HepG2 (cell line): ENCODE measurements around the gene CYB5R3. TPM values are rescaled to one million over a fixed set of nuclear protein-coding genes. Genes with fewer than 3 reads are reported as not detected.
A peak's percentile ranks its signal among the peaks of the same experiment; 100 is the strongest.

Source experiments
- AKNA ChIP-seq: sonication (generic); formaldehyde crosslinking; IDR thresholded peaks from 2 replicates; pipeline ENCODE4 v1.4.0; 2020; ENCODE audit warnings: missing genetic modification reagents, borderline replicate concordance
- ARID2 ChIP-seq: sonication (generic); formaldehyde crosslinking; IDR thresholded peaks from 2 replicates; pipeline ENCODE4 v1.8.1; 2022; ENCODE audit warnings: mild to moderate bottlenecking, missing genetic modification reagents, borderline replicate concordance
- ATF3 ChIP-seq: sonication (generic); formaldehyde crosslinking; IDR thresholded peaks from 2 replicates; pipeline ENCODE4 v1.4.0; 2020; ENCODE audit warnings: missing genetic modification reagents
- CEBPZ ChIP-seq: IDR thresholded peaks from 2 replicates; pipeline ENCODE4 v1.6.1; 2012; ENCODE audit warnings: low read length, improper control_type of control experiment
- ETV5 ChIP-seq: IDR thresholded peaks from 2 replicates; pipeline ENCODE4 v1.6.1; 2018; ENCODE audit warnings: missing biosample characterization, missing genetic modification reagents, inconsistent platforms, borderline replicate concordance
- IRF1 ChIP-seq: sonication (generic); formaldehyde crosslinking; IDR thresholded peaks from 2 replicates; pipeline ENCODE4 v1.4.0; 2020; ENCODE audit warnings: low read depth, mild to moderate bottlenecking, missing genetic modification reagents
- KMT2B ChIP-seq: IDR thresholded peaks from 2 replicates; pipeline ENCODE4 v1.6.1; 2016; ENCODE audit warnings: missing genetic modification reagents, missing compliant biosample characterization
- NCOA5 ChIP-seq: sonication (generic); formaldehyde crosslinking; IDR thresholded peaks from 2 replicates; pipeline ENCODE4 v1.4.0; 2020; ENCODE audit warnings: missing genetic modification reagents
- NFIB ChIP-seq: sonication (generic); formaldehyde crosslinking; IDR thresholded peaks from 2 replicates; pipeline ENCODE4 v1.9.0; 2021; ENCODE audit warnings: missing genetic modification reagents, mild to moderate bottlenecking, borderline replicate concordance
- NR2F1 ChIP-seq, 2 experiments: fragments of 450-650 bp in 1 of 2; formaldehyde crosslinking in 1 of 2; IDR thresholded peaks; 2 replicates each; pipeline versions ENCODE4 v1.5.0 to v1.6.1; 2016 to 2020; ENCODE audit warnings: mild to moderate bottlenecking in 1 of 2, missing compliant biosample characterization in 1 of 2, missing genetic modification reagents in 1 of 2, moderate library complexity in 1 of 2
- PHF21A ChIP-seq: sonication (generic); formaldehyde crosslinking; IDR thresholded peaks from 2 replicates; pipeline ENCODE4 v1.5.0; 2020; ENCODE audit warnings: mild to moderate bottlenecking, missing genetic modification reagents
- PLRG1 ChIP-seq: fragments of 450-650 bp; conservative IDR thresholded peaks from 2 replicates; pipeline ENCODE4 v1.6.1; 2016
- POLR2A ChIP-seq, 2 experiments: IDR thresholded peaks; 2 replicates each; pipeline ENCODE4 v1.6.1; 2011; ENCODE audit warnings: low read depth in 2 of 2, low read length in 2 of 2, mild to moderate bottlenecking in 1 of 2, moderate library complexity in 1 of 2; ENCODE audit not compliant: insufficient read depth in 1 of 2
- ZBTB44 ChIP-seq: sonication (generic); formaldehyde crosslinking; IDR thresholded peaks from 2 replicates; pipeline ENCODE4 v1.4.0; 2020; ENCODE audit warnings: missing genetic modification reagents
- ZNF124 ChIP-seq: sonication (generic); formaldehyde crosslinking; IDR thresholded peaks from 2 replicates; pipeline ENCODE4 v1.4.0; 2020; ENCODE audit warnings: missing genetic modification reagents
- ZNF33B ChIP-seq: sonication (generic); formaldehyde crosslinking; IDR thresholded peaks from 2 replicates; pipeline ENCODE4 v1.5.1; 2020; ENCODE audit warnings: mild to moderate bottlenecking, missing genetic modification reagents
- ZNF34 ChIP-seq: sonication (generic); formaldehyde crosslinking; IDR thresholded peaks from 2 replicates; pipeline ENCODE4 v1.4.0; 2020; ENCODE audit warnings: mild to moderate bottlenecking, missing genetic modification reagents, borderline replicate concordance
- ZNF720 ChIP-seq: sonication (generic); formaldehyde crosslinking; IDR thresholded peaks from 2 replicates; pipeline ENCODE4 v1.4.0; 2020; ENCODE audit warnings: missing genetic modification reagents
- polyA plus RNA-seq, 8 experiments: library from polyadenylated mRNA; depleted of rRNA in 3 of 8; stranded (reverse) in 7 of 8; unstranded in 1 of 8; fragments of >200 nt; fragmentation: Illumina TruSeq in 4 of 8; extraction: Trizol in 4 of 8; gene quantifications; 2 replicates each; pipeline versions ENCODE4 v1.2.1 to v1.2.3, GENCODE V29; 2011 to 2016; ENCODE audit warnings: low read depth in 4 of 8, missing spikeins in 1 of 8, mixed read lengths in 1 of 8; ENCODE audit not compliant: insufficient read depth in 1 of 8
- total RNA-seq, 5 experiments: library from RNA; depleted of rRNA; stranded (reverse); fragments of >200 nt; fragmentation: Illumina TruSeq; extraction: Trizol; gene quantifications; 2 replicates each; pipeline ENCODE4 v1.2.3, GENCODE V29; 2016; ENCODE audit warnings: low read depth in 1 of 5

The CYB5R3 gene
- total and polyA plus RNA-seq, 2 of the 13 experiments (the other 11 are each of a cell fraction or from before 2014, with no cell fraction given): 32.4 to 305 TPM

- TF ChIP-seq ZNF720 (CRISPR knock-in tag) (no peak), NR2F1 (CRISPR knock-in tag; IDR thresholded peaks at IDR 0.05) (0 out of 4 replicates have a peak, but pooled peaks of 1 of the 2 experiments have one; percentile 30), NFIB (CRISPR knock-in tag) (no peak), ZNF34 (CRISPR knock-in tag) (no peak), NCOA5 (CRISPR knock-in tag) (no peak), POLR2A (IDR thresholded peaks at IDR 0.05; ENCODE audit: insufficient read depth in 1 of 2, low read depth in 2 of 2, low read length in 2 of 2) (peak; percentile 65 to 69), ATF3 (CRISPR knock-in tag) (no peak), ZBTB44 (CRISPR knock-in tag) (no peak), ZNF33B (CRISPR knock-in tag) (no peak), AKNA (CRISPR knock-in tag) (no peak), ARID2 (CRISPR knock-in tag) (no peak), KMT2B (CRISPR knock-in tag) (peak; percentile 65; the same call in 1 of the 2 replicates), ZNF124 (CRISPR knock-in tag) (peak; percentile 79), IRF1 (CRISPR knock-in tag) (no peak), PLRG1 (no peak), ETV5 (CRISPR knock-in tag) (peak; percentile 97), CEBPZ (no peak), PHF21A (peak; percentile 87)
Observed at GRCh38 chr22:42648368-42649245, 585 bp downstream of the CYB5R3 start (continued).
